ENCODE measurements around the gene ARNT2.
A peak's percentile ranks its signal among the peaks of the same experiment; 100 is the strongest.

Gene ARNT2

DNA sequence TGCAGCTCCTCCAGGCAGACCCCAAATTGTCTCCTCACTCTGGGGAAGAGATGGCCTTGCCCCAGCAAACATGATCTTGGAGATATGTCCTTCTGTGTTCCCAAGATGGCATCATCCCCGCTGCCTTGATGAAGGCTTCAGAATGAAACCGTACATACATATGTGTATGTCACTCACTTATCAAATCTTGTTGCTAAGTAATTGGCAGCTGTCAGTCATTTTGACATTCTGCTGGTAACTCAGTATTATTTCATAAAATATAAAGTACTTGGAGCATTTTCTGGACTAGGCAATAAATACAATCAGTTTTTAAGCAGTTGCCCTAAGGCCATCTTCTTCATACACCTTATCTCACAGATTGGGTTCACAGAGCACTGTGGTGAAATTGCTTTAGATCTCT, 62.4 kb downstream of the ARNT2 start:
- DNase-seq (ENCODE audit: low read depth), result no peak

DNA sequence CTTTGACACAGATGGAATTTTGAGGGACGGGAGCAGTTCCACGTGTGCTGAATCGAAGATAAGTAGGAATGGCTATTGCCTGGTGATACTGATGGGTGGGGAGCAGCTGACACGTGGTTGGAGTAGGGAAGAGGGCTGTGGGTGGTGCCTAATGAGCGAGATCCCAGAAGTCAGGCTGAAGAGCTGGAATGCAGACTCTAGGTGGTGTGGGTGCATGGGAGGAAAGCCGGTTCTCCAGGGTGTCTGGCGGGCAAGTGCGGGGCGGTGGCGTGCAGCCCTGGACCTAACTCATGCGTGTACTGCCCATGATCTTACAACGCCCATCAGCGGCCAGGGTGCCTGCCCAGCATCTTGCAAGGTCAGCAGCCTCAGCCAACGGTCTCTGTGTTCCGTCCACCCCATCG, 63.1 kb downstream of the ARNT2 start:
- DNase-seq (ENCODE audit: low read depth), result no peak

DNA sequence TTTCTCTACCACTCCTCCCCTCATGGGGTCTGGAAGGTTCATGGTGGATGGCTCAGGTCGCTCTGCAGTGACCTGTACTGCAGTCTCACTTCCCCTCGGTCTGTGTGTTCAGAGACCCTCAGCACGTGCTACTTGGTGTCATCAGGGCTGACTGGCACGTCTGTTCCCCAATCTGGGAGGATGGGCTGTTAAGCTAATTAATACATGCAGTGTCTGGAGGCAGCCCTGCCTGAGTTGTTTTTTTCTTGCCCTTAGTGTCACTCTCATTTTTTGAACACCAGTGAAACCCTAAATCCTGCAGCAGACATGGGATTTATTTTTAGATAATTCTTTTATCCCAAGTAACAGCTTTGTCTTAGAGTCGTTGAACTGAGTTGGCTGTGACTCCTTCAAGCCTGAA, 64.6 kb downstream of the ARNT2 start:
- no peak for DNase-seq (ENCODE audit: low read depth)

DNA sequence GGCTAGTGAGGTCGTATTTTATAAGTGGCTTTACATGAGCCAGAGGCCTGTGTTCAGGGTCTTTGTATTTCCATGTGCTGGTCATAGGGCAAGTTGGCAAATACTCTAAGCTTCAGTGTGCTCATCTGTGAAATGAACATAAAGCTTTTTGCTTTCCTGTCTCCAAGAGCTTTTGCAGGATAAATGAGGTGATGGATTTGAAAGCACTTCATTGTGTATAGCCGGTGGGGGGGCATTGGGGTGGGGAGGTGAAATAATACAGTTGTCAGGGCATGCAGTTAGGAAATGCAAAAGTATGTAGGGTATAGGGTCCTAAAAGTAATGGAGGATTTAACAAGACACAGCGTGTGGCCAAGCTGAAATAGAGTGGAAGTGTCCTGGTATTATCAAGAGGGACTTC, 67.7 kb downstream of the ARNT2 start:
- DNase-seq (ENCODE audit: low read depth), result no peak

DNA sequence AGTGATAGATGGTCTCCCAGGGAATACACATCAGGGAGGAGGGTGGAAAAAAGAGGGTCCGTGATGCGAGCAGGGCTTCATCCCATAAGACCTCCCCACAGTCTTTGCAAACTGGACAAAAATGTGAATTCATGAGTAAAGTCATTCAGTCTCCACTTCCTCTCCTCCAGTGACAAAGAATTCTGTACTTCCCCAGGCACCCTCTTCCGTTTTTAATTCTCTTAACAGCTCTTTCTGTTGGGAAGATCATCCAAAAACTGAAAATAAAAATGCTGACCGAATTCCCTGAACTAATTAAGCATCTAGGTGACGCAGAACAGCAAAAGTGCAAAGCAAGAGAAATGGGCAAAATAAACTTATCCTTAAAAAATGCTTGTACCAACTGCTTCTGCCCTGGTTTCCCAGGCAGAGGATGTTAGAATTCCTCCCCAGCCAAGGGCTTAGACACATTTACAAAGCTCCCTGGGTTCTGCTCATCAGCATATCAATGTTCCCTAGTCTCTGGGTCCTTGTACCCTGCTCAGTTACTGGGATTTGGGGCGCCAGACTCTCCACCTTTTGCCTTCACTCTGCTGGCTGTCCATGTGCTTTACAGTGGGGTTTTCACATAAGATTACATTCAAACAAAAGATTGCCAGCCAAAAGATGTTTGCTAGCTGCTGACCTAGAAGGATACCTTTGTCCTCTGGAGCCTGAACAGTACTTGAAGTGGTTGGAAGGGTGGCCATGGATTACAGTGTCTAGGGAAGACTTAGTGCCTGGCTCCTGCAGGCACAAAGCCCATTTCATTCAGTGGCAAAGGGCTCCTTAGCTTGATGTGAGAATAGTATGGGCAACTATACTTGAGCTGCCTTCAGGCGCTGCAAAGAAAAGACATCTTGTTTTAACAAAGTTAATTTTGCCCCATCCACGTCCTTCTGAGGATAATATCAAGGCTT, 69.4 kb downstream of the ARNT2 start:
- no peak for DNase-seq (ENCODE audit: low read depth)

DNA sequence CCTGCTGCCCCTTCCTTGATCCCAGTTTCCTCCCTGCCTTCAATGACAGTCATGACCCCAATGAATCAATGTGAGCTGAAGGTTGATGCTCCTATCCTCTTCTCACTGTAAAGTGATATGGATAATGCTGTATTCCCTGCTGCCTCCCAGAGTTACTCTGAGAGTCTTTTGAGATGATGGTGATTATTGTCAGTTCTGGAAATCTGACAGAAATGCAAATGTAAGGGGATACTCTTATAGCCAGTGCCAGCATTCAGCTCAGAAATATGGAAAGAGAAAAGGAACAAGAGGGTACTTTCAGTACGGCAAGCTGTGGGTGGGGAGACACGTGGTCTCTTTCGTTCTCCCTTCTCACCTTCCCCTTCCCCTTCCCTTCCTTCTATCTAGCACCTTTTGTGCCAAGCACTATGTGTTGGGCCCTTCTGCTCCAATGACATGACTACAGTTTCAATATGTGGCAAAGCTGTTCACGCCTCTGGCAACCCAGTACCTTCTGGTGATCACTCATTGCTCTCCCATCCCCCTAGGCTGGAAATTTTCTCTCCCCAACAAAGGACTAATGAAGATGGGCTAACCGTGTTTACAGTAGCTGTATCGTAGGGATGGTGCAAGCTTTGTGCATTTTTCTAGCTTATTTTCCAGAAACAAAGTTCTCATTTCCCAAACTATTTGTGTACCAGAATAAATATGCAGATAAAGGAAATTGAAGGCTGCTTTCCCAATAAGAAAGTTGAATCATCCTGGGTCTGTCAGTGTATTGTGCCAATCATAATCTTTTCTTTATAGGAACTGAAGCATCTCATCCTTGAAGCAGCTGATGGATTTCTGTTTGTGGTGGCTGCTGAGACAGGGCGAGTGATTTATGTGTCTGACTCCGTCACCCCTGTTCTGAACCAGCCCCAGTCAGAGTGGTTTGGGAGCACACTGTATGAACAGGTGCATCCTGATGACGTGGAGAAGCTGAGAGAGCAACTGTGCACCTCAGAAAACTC, 70.3 kb downstream of the ARNT2 start:
- peak; percentile 47 for DNase-seq (ENCODE audit: low read depth)

DNA sequence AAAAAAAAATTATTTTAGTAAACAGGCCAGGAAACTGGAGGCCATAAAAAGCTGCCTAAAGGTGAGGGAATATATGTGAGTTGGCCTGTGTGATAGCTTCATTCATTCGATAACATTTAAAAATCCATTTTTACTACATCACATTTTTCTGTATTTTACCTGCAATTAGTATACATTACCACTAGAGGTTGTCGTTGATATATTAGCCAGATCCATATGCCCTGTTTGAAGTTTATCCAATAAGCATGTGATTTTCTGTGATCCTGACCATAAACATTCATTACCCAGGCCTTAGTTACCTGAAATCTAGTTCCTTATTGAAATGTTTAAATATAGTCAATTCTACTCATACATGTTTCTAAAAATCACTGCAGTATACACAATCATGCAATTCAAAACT, 71.4 kb downstream of the ARNT2 start:
- no peak for DNase-seq (ENCODE audit: low read depth)

DNA sequence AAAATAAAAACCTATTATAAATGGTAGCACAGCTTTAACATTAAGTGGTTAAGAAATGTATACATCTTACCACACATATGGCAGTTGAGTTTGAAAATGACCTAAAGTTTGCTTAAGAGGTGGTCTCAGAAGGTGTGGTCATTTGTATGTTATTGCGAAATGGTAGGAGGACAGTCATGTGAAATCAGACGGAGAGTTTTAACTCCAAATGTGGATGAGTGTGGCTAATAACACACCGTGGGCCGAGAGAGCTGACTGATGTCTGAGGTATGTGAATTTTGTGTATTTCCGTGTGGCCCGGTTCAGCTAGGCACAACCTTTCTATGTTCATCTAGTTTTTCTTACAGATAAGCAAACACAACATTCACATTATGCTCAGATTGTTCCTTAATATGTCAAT, 71.9 kb downstream of the ARNT2 start:
- DNase-seq (ENCODE audit: low read depth), result no peak

DNA sequence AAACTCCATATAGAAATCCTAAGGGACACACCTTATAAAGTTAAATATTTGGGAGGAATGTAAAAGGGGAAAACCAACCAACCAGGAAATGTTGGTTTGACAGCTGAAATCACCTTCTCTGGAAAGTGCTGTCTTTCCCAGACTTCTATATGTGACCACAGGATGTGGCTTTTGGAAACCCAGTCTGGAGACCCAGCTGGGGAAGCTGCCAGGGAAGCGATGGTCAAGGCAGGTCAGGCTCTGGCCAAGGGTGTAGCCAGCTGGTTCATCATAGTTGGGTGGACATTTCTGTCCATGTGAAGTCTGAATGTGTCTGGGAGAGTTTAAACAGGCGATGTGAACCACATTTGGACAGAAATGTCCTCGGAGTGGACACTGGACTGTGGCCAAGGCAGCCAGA, 73.9 kb downstream of the ARNT2 start:
- no peak for DNase-seq (ENCODE audit: low read depth)

DNA sequence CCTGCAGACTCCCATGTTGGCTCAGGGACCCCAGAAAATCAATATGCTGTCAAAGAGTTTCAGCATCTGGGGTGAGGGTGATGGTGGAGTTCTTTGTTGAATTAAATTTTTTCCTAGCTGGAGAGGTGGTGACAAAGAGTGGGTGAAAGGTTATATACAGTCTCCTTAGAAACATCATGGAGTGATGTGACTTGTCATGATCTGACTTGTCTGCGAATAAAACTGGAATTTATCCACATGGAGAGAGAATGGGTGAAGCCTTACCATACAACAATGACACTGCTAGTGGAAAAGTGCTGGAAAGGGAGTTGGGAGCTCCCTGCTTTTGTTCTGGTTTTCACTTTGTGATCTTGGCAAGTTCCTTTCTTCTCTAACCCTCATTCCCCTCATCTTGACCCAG, 75.0 kb downstream of the ARNT2 start:
- DNase-seq (ENCODE audit: low read depth), result no peak

DNA sequence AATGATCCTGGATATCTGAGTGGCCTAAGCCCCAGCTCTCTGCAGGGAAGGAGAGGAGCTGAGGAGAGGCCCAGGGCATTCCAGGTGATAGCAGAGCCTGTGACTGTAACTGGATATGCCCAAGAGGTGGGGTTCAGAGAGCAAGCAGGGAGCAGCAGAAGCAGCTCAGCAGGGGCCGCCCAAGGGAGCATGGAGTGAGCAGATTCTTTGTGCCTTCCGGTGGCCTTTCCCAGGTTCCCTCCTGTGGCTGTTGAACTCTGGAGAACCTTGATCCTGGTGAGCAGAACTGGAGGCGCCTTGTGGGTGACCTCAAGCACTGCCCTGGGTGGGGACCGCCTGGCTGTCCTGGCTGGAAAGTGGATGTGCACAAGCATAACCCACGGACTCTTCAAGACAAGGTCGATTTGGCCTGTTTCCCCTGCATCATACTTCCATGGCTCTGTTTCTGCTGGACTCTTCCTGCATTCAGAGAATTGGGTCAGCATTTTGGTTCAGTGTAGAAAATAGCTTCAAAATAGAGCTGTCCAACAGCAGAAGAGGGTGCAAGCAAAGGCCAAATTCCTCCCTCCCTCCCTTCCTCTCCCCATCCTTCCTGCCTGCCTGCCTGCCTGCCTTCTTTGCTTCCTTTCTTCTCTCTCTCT, 76.1 kb downstream of the ARNT2 start:
- peak; percentile 54 for DNase-seq (ENCODE audit: low read depth)

DNA sequence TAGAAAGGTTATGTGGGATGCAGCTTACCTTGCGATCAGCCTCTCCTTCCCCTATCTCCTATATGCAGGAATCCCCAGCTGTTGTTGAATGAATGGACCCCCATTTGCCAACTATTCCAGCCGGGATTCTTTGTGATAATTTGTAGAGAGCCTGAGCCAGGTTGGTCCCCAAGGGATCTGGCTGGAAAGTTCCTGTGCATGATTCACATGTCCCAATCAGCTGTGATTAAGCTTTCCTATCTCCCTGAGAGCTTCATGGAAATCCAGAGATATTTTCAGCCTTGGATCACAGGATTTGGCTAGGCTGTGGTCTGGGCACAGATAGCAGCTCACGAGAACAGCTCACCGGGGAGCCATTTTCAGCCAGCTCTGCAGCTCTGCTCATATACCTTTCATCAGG, 76.7 kb downstream of the ARNT2 start:
- DNase-seq (ENCODE audit: low read depth), result peak; percentile 89

DNA sequence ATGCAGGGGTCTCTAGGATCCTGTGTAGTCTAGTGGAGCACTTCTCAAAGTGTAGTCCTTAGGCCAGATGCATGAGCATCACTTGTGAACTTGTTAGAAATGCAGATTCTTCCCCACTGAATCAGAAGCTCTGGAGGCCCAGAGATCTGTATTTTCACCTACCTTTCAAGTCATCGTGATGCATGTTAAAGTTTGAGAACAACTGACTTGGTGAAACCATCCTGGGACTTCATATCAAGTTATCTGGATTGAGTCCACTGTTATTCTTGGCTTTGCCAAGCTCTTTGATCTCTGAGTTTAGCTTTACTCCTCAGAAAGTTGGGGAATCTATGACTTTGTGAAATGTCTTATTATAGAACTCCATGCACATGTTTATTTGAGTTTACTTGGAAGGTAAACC, 78.5 kb downstream of the ARNT2 start:
- DNase-seq (ENCODE audit: low read depth), result no peak

DNA sequence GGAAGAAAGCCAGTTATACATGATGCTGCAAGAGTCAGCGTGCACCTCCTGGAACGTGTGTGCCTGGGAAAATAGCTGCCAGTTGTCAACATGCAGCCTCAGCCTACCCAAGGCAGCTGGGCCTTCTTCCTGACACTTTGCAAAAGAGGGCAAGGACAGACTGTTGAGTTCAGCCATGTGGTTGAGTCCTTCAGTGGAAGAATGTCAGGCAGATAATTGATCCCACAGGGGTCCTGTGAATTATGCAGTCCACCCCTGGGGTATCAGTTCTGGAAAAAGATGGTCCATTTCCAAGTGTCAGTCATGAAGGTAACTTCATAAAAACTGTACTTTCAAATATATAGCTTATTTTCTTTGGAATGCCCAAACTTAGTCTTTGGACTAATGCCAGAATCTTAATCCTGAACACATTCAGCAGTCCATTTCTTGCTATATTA, 79.6 kb downstream of the ARNT2 start:
- DNase-seq (ENCODE audit: low read depth), result peak; percentile 31

DNA sequence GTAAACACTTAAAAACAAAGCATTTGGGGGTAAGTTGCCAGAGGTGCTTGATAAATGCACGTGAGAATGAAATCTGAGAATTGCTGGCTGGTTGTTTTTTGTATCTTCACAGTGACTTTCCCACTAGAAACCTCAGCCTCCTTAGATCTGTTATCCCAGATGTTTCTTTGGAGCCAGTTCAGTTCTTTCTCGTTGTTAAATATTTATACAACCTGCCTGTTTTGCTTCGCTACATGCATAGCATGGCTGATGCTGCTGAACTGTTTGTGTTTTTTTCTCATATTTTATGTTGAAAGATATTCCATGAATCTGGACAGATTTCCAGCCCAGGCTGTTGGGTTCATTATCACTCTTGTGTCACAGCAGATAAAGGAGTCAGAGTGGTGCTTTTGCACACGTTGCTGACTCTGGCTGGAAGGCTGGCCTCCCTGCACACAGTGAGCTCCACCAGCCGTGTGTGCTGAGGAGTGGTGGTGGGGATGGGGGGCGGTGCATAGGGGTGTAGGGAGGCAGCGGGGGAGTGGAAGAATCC, 80.2 kb downstream of the ARNT2 start:
- DNase-seq (ENCODE audit: low read depth), result peak; percentile 89

DNA sequence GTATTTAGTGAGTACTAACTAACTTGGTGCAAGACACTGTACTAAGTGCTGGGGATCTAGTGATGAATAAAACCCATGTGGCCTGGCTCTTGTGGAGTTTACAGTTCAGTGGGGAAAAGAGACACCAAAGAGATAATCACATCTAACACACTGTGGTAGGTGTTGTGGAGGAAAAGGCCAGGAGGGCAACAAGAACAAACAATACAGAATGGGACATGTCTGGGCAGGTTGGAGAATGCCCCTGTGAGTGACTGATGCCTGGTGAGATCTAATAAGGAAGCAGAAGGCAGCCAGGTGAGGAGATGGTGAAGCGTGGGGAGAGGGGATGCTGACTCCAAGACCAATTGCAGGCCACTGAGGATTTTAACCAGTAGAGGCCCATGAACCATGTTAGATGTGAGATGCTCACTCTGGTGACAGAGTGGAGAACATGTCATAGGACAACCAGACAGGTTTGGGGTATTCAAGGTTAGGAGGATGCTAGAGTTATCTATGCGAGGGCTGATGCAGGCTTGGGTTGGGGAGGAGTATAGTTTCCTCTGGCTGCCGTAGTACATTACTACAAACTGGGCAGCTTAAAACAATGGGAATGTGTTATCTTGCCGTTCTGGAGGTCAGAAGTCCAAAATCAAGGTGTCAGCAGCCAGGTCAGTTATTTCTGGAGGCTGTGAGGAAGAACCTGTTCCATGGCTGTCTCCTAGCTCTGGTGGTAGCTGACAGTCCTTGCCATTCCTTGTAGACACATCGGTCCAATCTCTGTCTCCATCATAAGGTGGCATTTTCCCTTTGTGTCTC, 81.4 kb downstream of the ARNT2 start:
- no peak for DNase-seq (ENCODE audit: low read depth)

DNA sequence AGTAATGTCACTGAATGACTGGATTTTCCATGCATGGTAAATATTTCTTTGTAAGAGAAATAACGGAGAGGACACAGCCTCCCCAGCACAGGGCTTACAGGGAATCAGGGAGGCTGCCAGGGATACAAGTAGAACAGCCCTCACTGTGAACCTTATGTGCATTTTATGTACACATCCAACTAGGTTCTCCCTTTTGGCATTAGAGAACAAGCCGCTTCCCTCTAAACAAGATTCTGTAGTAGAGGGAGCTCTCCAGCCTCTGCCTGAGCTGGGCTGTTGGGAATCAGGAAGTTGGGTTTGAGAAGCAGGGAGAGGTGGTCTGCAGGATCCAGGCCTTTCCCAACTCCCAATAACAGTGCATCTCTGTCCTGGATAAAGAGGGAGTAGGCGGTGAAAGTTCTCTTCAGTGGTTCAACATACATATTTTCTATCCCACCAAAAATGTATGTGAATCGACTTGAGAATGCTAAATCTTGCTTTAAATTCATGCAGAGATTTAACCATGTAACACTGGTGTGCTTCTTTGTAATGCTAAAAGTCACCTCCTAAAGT, 83.7 kb downstream of the ARNT2 start:
- no peak for DNase-seq (ENCODE audit: low read depth)

DNA sequence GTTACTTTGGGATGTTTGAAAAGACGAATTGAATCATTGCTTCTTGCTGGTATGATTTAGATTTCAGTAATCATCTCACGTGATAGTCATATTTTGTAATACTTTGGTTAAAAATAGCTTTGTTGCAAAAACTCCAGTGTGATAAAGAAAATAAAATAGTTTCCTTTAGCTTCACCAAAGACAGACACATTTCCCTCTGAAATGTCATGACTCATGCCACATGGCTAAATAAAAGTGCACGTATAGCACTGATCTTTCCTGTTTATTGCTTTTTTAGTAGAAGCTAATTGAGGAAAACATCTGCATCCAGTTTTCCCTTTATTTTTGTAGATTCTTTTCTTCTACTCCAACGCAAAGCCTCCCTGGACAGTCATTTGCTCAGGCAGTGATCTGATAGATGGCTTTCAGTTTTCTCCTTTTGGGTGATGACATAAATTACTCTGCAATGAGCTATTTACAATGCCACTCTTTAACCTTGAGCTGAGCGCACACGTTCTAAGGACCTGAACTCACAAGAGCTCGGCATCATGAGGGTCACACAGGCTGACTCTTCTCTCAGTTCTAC, 84.9 kb downstream of the ARNT2 start:
- peak; percentile 95 for DNase-seq (ENCODE audit: low read depth)

DNA sequence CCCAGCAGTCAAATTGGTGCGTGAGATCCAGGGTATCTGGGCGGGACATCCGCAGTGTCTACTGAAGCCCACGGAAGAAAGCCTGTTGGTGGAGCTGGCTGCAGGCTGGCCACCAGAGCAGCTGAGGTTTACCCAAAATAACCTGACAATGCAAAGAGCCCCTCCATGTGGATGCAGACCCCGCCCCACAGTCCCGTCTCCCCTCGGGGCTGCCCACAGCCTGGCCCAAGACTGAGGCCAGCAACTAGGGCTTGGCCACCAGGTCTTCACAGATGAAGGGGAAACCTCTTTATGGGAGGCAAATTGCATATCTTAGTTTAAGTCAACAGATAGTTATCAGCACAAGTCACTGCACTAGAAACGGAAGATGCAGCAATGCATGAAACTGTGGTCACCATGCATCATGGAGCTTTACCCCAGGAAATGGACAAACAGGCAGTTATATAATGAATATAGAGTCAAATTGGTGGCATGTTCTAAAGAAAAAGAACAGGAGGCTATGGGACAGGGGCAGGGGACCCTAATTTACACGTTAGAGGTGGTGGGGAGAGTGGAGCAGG, 86.3 kb downstream of the ARNT2 start:
- DNase-seq (ENCODE audit: low read depth), result no peak

DNA sequence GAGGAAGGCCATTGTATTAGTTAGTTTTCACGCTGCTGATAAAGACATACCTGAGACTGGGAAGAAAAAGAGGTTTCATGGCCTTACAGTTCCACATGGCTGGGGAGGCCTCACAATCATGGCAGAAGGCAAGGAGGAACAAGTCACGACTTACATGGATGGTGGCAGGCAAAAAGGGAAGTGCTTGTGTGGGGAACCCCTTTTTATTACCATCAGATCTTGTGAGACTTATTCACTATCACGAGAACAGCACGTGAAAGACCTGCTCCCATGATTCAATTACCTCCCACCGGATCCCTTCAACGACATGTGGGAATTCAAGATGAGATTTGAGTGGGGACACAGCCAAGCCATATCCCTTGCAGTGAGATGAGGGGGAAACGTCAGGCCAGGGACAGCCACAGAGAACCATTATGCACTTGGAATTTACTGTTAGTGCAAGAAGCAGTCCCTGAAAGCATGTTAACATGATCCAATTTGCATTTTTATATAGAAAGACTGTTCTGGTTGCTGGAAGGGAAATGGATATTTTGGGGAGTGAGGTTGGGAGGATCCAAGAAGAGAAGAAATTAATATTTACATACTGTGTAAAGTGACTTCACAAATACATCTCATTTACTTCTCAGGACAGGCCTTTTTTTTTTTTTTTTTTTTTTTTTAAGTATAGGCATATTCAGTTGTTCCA, 87.1 kb downstream of the ARNT2 start:
- DNase-seq (ENCODE audit: low read depth), result no peak

Data from fibroblast of gingiva (primary cell).